ENCODE data around the gene FOXD4L3.
"Not testable (repeated sequence)": the region's sequence is repeated elsewhere in the genome, so short reads cannot be mapped to it uniquely, and the experiment has no call there.

The FOXD4L3 gene

GRCh38 chr9:68351689-68352088 lies 49.0 kb downstream of the FOXD4L3 start:
- DNase-seq, result not testable (repeated sequence)

All from right hindlimb (tissue), 1 donor.